Neuron (in vitro differentiated cells): Measurements from ENCODE around the gene GRIA3.
"Not testable (repeated sequence)": the region's sequence is repeated elsewhere in the genome, so short reads cannot be mapped to it uniquely, and the experiment has no call there.

Experiments
- H2AFZ ChIP-seq: one replicate; pipeline ENCODE4 v1.6.1; 2013; ENCODE audit warnings: low read depth, mild to moderate bottlenecking, inconsistent platforms, low read length, moderate library complexity
- H3K27me3 ChIP-seq: one replicate; pipeline ENCODE4 v1.6.1; 2013; ENCODE audit warnings: low read length; ENCODE audit not compliant: insufficient read depth
- H3K36me3 ChIP-seq: one replicate; pipeline ENCODE4 v1.6.1; 2013; ENCODE audit warnings: low read length; ENCODE audit not compliant: insufficient read depth
- H3K4me1 ChIP-seq: one replicate; pipeline ENCODE4 v1.6.1; 2013; ENCODE audit warnings: low read length; ENCODE audit not compliant: insufficient read depth
- H3K4me3 ChIP-seq: 2 replicates; pipeline ENCODE4 v1.5.1; 2013; ENCODE audit warnings: mild to moderate bottlenecking, low read length, moderate library complexity
- H3K9me3 ChIP-seq: one replicate; pipeline ENCODE4 v1.6.1; 2013; ENCODE audit warnings: low read length

The GRIA3 gene

DNA sequence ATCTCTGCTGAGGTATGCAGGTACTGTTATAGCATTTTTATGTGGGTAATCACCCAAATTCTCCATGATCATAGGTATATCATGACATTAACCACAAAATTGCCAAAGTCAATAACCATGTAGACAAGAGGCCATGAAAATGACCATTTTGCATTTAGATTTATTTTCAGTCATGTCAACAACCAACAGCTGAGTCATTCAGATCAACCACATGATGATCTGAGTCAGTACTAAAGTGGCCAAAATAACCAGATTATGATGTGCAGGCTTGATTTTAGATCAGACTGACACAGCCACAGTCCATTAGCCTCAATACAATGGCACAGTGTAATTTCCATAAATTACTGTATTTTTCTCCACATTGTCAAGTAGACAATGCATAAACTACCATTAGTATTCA is 240.5 kb downstream of the GRIA3 start:
- H3K4me1 ChIP-seq, result no peaks in the 10 kb centered on the region
- no peaks in the 10 kb centered on the region for H3K9me3 ChIP-seq
- H3K4me3 ChIP-seq, result no peak overlapping the region
- peaks cover 3% of the 10 kb centered on the region for H3K27me3 ChIP-seq
- no peak overlapping the region for H2AFZ ChIP-seq
- no peaks in the 10 kb centered on the region for H3K36me3 ChIP-seq

DNA sequence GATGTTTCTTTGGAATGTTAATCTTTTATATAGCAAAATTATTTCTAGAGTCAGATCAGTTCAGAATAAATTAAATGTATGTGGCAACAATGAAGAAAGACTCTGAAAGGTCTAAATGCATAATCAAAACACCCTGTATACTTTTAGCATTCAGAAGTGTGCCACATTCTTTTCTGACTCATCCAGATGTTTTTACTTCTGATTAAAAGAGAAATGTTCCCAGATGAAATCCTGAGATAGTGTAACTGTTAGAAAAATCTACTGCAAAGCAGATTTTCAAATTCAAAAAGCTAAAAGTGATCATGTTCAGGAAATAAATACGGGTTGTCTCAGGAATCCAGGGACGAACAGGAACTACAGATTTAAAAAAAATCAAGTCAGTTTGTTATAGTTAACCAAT is 241.4 kb downstream of the GRIA3 start:
- H3K4me3 ChIP-seq, result no peak overlapping the region
- peaks cover 3% of the 10 kb centered on the region for H3K27me3 ChIP-seq
- no peaks in the 10 kb centered on the region for H3K4me1 ChIP-seq
- H3K36me3 ChIP-seq, result no peaks in the 10 kb centered on the region
- no peak overlapping the region for H2AFZ ChIP-seq
- no peaks in the 10 kb centered on the region for H3K9me3 ChIP-seq

DNA sequence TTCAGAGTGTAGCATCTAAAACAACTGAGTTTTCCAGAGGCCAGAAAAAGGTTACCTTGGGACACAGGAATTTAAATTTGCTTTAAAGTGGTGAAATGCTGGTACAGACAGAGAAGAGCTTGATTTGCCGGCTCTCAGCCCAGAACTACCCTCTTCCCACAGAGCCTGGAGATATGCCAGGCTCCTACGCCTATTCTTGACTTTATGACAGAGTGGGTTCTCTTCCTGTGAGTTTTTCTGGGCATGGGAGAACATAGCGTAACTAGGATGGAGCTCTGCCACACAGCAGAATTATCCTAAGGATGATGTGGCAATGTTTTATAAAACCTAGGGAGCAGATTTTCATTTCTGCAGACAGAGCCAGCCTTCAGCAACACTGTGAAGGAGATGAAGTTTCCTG is 241.8 kb downstream of the GRIA3 start:
- H2AFZ ChIP-seq, result no peak overlapping the region
- peaks cover 3% of the 10 kb centered on the region for H3K27me3 ChIP-seq
- no peak overlapping the region for H3K4me3 ChIP-seq
- no peaks in the 10 kb centered on the region for H3K4me1 ChIP-seq
- H3K36me3 ChIP-seq, result no peaks in the 10 kb centered on the region
- no peaks in the 10 kb centered on the region for H3K9me3 ChIP-seq

DNA sequence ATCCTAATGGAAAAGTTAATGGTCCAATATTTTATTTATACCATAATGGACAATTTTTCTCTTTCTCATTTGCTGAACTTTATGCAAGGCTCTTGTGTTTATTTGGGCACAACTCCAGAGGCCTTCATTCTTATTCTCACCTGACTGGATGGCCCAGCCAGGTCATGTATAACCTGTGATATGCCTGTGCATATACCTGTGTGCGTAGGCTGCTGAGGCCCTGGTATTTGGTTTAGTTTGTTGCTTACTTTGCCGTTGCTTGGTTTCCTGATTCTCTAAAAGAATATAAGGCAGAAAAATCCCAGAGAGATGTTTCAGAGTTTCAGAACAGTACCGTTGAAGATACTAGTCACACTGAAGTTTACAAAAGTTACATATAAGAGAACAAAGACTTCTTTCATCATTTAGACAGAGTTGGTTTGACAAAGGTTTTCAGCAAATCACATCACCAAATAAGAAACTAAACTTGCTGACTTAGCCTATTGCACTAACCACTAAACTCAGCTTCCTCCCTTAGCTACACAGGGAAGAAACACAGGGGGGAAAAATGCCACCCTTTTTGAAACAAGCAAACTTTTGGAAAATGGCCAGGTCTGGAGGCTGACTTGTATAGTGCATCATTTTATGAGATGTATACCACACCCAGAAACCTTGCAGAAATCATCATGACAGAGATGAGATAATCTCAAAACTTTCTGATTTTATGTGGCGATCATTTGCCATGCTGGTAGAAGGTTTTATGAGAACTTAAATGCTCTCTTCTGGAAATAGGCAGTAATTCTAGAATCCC is 248.5 kb downstream of the GRIA3 start:
- Histone ChIP-seq H3K27me3 (no peaks in the 10 kb centered on the region), H3K36me3 (no peaks in the 10 kb centered on the region), H2AFZ (no peak overlapping the region), H3K9me3 (no peaks in the 10 kb centered on the region), H3K4me3 (no peak overlapping the region), H3K4me1 (no peaks in the 10 kb centered on the region)

DNA sequence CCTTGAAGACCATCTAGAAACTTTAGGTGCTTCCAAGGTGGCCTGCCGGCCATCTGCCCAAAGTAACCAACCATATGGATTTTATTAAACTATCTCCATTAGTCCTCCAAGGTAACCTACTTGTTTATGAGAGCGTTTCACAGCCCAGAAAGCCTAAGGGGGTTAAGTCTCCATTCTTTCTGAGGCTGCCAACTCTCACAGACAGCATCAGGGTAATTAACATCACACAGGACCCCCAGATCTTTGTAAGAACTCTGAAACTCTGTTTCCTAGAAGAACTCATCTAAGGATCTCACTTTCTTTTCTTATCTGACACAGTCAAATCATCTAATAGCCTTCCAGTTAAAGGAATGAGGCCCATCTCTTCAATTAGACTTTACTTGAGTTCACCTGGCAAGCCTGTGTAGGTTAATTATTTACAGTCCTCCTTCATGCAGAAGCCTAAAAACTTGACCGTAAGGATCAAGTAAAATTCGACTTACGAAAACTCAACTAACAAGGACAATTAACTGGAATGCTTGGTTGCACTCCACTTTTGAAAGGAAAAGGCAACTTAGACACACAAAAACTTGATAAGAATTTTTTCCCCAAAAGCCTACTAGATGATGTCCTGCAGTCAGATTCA is 252.5 kb downstream of the GRIA3 start:
- H3K4me3 ChIP-seq, result no peak overlapping the region
- H3K9me3 ChIP-seq, result no peaks in the 10 kb centered on the region
- H3K27me3 ChIP-seq, result no peaks in the 10 kb centered on the region
- no peaks in the 10 kb centered on the region for H3K4me1 ChIP-seq
- no peak overlapping the region for H2AFZ ChIP-seq
- H3K36me3 ChIP-seq, result no peaks in the 10 kb centered on the region

DNA sequence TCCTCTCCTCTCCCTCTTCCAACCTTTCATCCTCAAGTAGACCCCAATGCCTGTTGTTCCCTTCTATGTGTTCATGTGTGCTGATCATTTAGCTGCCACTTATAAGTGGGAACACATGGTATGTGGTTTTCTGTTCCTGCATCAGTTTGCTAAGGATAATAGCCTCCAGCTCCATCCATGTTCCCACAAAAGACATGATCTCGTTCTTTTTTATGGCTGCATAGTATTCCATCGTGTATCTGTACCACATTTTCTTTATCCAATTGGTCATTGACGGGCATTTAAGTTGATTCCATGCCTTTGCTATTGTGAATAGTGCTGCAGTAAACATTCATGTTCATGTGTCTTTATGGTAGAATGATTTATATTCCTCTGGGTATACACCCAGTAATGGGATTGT is 255.8 kb downstream of the GRIA3 start:
- H2AFZ ChIP-seq, result not testable (repeated sequence)

DNA sequence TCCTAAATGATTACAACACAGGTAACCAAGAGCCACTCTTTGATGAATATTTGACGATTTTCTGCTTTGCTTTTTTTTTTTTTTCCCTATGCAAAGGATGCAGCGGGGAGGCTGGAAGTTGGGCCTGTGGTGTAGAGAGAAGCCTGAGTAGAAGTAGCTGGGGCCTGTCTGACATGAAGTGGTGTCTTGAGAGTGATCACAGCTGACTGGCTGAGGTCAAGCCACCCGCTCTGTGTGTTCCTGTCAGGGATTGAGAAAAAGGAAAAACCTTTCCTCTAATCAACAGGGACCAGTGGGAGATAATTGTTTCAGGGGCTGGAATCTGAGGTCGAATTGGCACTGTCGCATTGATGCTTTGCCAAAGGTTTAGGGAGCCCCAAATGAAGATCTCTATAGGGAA is 258.7 kb downstream of the GRIA3 start:
- no peaks in the 10 kb centered on the region for H3K9me3 ChIP-seq
- H3K4me3 ChIP-seq, result no peak overlapping the region
- no peak overlapping the region for H2AFZ ChIP-seq
- H3K27me3 ChIP-seq, result no peaks in the 10 kb centered on the region
- H3K36me3 ChIP-seq, result no peaks in the 10 kb centered on the region
- H3K4me1 ChIP-seq, result no peaks in the 10 kb centered on the region

More for the DNA sequence above, 255.8 kb downstream of the GRIA3 start:
- H3K9me3 ChIP-seq, H3K4me1 ChIP-seq, H3K4me3 ChIP-seq, H3K27me3 ChIP-seq, H3K36me3 ChIP-seq: not testable (repeated sequence)

DNA sequence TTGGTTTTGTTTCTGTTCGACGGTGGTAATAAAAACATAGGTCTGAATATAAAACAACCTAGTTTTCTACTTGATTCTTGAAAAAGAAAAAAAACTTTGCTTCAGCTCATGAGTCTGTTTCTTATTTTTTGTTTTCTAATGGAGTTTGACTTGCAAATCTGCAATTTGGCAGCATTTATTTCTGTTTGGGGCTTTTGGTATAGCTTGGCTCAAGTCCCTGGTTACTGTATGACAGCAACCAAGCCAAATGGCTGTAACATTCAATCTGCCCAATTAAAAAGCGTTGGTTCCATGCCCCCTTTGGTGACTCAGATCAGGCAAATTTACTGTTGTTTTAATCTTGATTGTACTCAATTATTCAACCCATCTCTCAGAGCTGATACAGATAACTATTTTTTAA is 263.4 kb downstream of the GRIA3 start:
- Histone ChIP-seq H3K9me3 (no peaks in the 10 kb centered on the region), H3K36me3 (no peaks in the 10 kb centered on the region), H3K27me3 (no peaks in the 10 kb centered on the region), H3K4me1 (no peaks in the 10 kb centered on the region), H3K4me3 (no peak overlapping the region), H2AFZ (no peak overlapping the region)

DNA sequence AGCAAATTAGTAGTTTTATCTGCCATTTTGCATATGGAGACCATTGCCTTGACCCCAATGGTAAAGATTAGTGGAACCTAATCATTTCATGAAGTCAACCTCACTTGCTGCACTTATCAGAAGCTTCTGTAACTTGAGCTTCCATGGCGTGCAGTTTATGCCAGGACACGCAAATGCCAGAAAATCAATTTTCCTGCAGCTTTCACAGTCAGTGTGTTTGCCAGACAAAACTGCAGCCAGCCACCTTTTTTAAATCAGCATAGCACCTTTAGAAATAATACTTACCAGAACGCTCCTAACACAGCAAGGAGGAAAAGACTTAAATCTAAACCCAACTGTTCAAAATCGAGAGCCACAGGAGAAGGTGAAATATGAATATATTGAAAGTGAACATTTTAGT is 265.3 kb downstream of the GRIA3 start:
- H3K27me3 ChIP-seq, result no peaks in the 10 kb centered on the region
- H3K4me3 ChIP-seq, result no peak overlapping the region
- no peaks in the 10 kb centered on the region for H3K4me1 ChIP-seq
- no peaks in the 10 kb centered on the region for H3K36me3 ChIP-seq
- no peak overlapping the region for H2AFZ ChIP-seq
- no peaks in the 10 kb centered on the region for H3K9me3 ChIP-seq

DNA sequence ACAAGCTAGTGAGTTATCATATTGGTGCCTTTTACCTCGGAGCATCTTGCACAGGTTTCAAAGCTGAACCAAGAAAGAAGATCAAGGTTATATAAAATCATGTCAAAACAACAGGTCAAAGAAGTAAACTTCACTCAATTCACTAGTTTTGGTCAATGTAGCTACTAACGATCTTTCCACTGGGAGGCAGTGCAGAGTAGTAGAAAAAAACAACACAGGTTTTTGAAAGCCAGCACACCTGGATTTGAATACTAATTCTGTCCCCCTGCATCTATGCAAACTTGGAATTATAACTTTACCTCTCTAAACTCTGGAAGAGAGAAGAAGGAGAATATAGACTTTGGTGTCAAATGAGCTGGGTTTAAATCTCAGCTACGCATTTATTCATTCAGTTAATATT is 266.1 kb downstream of the GRIA3 start:
- H3K4me1 ChIP-seq, result no peaks in the 10 kb centered on the region
- no peaks in the 10 kb centered on the region for H3K36me3 ChIP-seq
- no peak overlapping the region for H2AFZ ChIP-seq
- no peaks in the 10 kb centered on the region for H3K27me3 ChIP-seq
- H3K9me3 ChIP-seq, result no peaks in the 10 kb centered on the region
- H3K4me3 ChIP-seq, result no peak overlapping the region

DNA sequence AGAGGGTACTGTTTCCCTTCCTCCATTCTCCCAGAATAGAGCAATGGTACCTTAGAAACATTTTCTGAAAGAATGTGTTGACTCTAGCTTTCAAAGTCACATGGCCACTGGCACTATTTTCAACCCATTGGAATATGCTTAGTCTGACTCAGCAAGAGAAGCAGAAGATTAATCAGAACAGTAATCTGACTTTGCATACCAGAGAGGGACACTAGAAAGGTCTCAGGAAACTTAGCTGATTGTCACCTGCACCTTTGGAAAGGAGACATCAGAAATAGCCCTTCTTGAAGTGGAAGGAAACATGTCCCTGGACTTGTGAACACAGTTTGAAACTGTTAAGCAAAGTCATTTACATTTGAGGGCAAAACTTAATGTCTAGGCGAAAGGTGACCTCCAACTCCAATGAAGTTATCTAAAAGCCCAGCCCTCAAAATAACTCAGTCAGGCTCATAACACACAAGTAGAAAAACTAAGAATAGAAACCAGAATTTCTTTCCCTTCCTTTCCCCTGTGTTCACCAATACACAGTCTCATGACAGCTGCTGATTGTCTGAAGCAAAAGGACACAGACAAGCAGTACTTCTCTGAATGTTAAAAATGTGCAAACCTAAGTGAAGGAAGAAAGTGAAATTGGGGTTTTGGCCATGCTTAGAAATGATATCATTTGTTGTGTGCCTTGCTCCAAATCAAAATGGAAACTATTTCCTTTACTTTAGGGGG is 270.8 kb downstream of the GRIA3 start:
- no peaks in the 10 kb centered on the region for H3K27me3 ChIP-seq
- H2AFZ ChIP-seq, result no peak overlapping the region
- H3K4me3 ChIP-seq, result no peak overlapping the region
- H3K36me3 ChIP-seq, result no peaks in the 10 kb centered on the region
- no peaks in the 10 kb centered on the region for H3K9me3 ChIP-seq
- H3K4me1 ChIP-seq, result no peaks in the 10 kb centered on the region

DNA sequence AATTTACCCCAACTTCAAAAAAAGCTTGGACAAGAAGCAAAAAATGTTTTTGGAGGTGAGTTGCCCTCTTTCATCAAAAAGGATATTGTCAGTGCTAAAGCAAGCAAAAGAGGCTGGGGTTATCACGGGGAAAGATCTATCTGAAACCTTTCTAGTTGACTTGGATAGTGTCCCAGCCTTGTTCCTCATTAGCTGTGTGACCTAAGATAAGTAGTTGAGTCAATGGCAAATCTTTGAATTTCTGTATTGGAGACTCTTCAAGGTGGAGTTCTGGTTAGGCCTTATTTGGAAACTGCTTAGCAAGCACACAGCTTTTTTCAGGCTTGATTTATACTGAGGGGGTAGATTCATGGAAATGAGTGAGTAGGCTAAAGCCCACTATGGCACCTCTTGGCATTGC is 271.6 kb downstream of the GRIA3 start:
- H2AFZ ChIP-seq, result no peak overlapping the region
- no peaks in the 10 kb centered on the region for H3K27me3 ChIP-seq
- H3K9me3 ChIP-seq, result no peaks in the 10 kb centered on the region
- H3K4me1 ChIP-seq, result no peaks in the 10 kb centered on the region
- H3K36me3 ChIP-seq, result no peaks in the 10 kb centered on the region
- H3K4me3 ChIP-seq, result no peak overlapping the region

DNA sequence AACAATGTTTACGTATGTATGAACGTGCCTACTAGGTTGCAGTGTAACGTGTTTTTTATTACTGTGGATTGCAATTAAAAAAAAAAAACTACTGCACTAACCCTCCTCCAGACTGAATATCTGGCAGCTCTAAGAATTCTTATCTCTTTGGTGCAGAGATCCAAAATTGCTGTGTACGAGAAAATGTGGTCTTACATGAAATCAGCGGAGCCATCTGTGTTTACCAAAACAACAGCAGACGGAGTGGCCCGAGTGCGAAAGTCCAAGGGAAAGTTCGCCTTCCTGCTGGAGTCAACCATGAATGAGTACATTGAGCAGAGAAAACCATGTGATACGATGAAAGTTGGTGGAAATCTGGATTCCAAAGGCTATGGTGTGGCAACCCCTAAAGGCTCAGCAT is 280.6 kb downstream of the GRIA3 start:
- no peak overlapping the region for H2AFZ ChIP-seq
- H3K36me3 ChIP-seq, result no peaks in the 10 kb centered on the region
- no peaks in the 10 kb centered on the region for H3K4me1 ChIP-seq
- H3K4me3 ChIP-seq, result no peak overlapping the region
- no peaks in the 10 kb centered on the region for H3K27me3 ChIP-seq
- no peaks in the 10 kb centered on the region for H3K9me3 ChIP-seq
